DMS53 treated with DMSO at 0.1 percent for 48 hours (cell line): ENCODE data around the gene SIK2.
"Not testable (repeated sequence)": the region's sequence is repeated elsewhere in the genome, so short reads cannot be mapped to it uniquely, and the experiment has no call there.

Experiments used
- DNase-seq: peaks from one replicate; lab custom pipeline; 2025; ENCODE audit not compliant: unreplicated experiment; lab: John Stamatoyannopoulos, UW

Gene SIK2

GRCh38 chr11:111696556-111696955, 94.3 kb downstream of the SIK2 start:
- no peak for DNase-seq

GRCh38 chr11:111697933-111698371, 95.7 kb downstream of the SIK2 start:
- DNase-seq, result no peak

- DNase-seq, result no peak
Measured at GRCh38 chr11:111698852-111699559, 96.8 kb downstream of the SIK2 start.

DNA sequence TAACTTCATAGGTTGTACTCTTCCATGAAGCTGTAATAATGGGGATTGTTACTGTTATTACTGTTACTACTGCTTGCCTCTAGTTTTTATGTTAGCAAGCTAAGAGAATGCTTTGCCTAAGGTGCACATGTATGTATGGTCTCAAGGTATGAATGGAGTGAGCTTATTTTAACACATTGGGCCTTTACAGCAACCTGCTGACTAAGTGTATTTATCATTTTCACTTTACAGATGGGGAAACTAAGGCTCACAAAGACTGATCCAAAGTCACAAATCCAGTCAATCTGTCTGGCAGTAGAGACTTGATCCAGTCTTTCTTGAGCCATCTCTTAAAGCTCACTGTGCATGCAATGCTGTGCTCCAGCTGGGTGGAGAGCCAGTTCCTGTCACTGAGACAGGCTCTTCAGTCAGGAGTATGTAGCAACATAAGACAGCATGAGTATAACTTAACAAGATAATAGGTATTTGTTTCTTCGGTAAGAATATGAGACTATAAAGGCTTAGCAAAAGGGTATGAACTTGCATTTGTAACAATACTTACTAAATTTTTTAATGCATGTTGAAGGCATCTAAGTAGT, 97.4 kb downstream of the SIK2 start:
- no peak for DNase-seq

DNA sequence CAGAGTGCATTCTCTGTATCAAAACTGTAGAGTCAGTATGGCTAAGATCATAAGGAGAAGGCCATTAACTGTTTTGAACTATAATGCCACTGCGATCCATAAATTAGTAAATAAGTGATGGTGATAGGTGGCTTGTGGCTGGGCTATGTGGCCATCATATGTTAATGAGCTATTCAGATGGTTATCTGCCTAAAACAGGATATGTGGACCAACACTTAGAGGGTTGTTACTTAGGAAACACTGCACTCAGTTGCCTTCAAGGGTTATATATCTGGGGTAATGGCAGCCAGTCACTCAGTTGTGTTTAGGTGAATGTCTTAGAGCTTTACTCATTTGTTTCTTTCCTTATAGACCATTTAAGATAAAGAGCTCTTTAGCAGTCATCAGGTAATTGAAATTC, 97.9 kb downstream of the SIK2 start:
- no peak for DNase-seq

GRCh38 chr11:111702623-111703022, 100.4 kb downstream of the SIK2 start:
- no peak for DNase-seq

DNA sequence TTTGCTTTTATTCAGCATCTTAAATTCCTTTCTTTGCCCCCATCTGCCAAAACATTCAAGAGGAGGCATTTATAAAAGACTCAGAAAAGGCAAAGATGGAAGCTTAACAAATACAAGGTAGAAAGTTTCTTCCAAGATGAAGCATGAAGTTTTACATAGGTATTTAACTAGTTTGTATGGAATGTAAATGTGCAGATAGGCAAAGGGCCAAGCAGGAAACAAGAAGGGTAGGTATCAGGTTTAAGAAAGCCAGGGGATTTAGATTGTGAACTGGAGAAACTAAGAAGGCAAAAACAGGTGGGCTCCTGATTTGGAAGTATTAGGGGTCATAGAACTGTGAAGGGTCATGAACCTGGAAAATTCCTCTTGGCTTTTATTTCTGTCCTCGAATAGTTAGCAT, 101.3 kb downstream of the SIK2 start:
- no peak for DNase-seq

DNA sequence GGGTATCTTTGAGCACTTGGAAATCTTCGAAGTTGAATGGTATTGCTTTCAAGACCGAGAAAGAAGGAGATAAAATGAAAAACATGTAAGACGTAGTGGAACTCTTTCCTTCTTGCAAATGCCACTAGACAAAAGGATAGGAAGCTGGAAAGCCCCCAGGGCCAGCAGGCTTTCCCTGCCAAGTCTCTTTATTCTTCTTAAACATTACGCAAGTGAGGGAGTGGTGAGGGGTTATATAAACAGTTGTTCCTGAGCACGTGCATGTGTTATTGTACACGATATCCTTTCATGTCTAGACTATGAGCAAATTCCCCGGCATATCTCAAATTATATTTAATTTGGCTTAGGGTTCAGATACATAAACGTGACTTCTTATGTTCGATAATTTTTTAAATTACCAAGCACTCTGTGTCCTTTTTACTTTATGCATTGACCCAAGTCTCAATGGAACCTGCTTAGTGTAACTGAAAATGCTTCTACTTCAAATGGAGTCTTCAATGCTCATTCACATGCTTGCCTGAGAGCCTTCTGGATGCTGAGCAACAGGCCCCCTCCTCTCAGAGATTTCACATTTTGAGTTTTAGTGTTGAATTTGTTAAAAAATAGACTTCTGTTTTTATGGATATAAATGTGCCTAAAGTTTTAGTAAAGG, 104.9 kb downstream of the SIK2 start:
- no peak for DNase-seq

- DNase-seq, result no peak
Measured at GRCh38 chr11:111707691-111708067, 105.4 kb downstream of the SIK2 start.

GRCh38 chr11:111714522-111714921, 112.3 kb downstream of the SIK2 start:
- DNase-seq, result no peak

DNA sequence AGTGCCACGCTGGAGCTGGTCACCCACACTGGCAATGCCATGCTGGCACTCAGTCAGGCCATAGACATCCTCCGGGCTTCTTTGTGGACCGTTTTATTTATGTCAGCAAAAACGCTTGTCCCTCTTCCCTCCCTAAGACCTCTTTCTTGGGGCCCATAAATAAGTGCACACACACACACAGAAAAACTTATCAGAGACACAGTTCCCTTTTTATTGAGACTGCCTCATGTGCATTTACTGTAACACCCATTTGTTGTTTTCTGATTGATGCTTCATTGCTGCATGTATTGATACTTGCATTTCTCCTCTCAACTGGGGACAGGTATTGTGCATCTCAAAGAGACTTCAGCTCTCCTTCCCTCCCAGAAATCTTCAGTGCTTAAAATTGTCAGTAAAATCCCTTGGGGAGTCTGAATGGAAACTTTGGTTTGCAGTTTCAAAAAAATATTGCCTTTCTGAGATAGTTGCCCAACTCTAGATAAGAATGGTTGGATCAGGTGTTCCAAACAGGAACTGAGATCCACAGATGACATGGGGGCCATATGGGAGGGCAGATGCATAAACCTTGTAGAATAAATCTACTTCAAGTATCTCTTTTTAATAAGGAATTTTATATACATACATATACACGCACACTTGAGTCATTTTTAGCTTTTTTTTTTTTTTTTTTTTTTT, 113.0 kb downstream of the SIK2 start:
- DNase-seq, result no peak

DNA sequence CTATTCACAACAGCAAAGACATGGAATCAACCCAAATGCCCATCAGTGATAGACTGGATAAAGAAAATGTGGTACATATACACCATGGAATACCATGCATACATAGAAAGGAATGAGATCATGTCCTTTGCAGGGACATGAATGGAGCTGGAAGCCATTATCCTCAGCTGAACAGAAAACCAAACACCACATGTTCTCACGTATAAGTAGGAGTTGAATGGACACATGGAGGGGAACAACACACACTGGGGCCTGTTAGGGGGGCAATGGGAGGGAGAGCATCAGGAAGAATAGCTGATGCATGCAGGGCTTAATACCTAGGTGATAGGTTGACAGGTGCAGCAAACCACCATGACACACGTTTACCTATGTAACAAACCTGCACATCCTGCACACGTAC, 115.4 kb downstream of the SIK2 start:
- not testable (repeated sequence) for DNase-seq

- peak; percentile 62 for DNase-seq
Measured at GRCh38 chr11:111718436-111718835, 116.2 kb downstream of the SIK2 start.

- DNase-seq, result no peak
Measured at GRCh38 chr11:111718859-111719258, 116.6 kb downstream of the SIK2 start.

DNA sequence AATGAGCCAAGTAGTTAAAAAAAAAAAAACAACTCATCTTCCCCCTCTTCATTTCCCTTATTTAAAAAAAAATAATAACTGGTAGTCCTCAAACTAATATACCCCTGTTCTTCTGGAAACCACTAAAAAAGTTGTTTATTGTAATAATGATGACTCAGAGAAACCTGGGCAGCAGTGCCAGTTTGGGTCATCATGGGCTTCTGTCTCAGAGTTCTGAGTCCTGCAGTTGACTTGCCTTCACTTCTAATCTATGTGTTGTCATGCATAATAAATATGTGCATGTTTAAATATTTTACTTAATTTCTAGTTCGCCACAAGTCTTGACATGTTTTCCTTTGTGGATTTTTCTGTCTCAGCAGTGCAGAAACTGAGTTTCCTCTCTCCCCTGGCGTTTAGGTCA, 117.1 kb downstream of the SIK2 start:
- DNase-seq, result no peak

- DNase-seq, result no peak
Measured at GRCh38 chr11:111720801-111721494, 118.7 kb downstream of the SIK2 start.

- no peak for DNase-seq
Measured at GRCh38 chr11:111722501-111722900, 120.3 kb downstream of the SIK2 start.

GRCh38 chr11:111723595-111723994, 121.3 kb downstream of the SIK2 start:
- DNase-seq, result no peak

DNA sequence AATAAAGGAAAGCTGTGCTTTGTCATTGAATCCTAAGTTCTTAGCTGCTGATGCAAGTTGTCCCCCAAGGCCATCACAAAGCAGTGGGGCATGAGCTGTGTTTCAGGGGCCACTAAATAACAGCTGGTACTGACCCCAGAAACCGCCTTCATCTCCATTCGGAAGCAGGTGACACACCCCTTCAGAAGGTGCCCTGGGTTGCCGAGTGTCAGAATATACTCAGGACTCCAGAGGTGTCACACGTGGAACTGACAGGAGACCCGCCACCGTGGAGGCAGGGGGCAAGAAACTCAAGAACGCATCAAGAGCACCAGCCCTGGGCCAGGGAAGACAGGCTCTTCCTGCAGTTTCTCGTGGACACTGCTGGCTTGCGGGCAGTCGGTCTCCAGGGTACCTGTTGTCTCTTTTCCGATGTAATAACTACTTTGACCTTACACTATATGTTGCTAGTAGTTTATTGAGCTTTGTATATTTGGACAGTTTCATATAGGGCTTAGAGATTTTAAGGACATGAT, 122.4 kb downstream of the SIK2 start:
- DNase-seq, result no peak

- no peak for DNase-seq
Measured at GRCh38 chr11:111725621-111726020, 123.4 kb downstream of the SIK2 start.

GRCh38 chr11:111726301-111726713, 124.1 kb downstream of the SIK2 start:
- DNase-seq, result no peak
